ENCODE results near the gene HEXD.
"Not testable (repeated sequence)": the region's sequence is repeated elsewhere in the genome, so short reads cannot be mapped to it uniquely, and the experiment has no call there.

HEXD gene

GRCh38 chr17:82373731-82374625, 44.2 kb upstream of the HEXD start:
- DNase-seq (ENCODE audit: low spot score), result no peak
- Histone ChIP-seq H3K4me3 (no peak overlapping the region), H3K27ac (no peak overlapping the region)
- no peak for TF ChIP-seq CTCF (IDR thresholded peaks at IDR 0.05)

GRCh38 chr17:82374626-82375331, 43.4 kb upstream of the HEXD start:
- no peak overlapping the region for H3K4me3 ChIP-seq
- no peak overlapping the region for H3K27ac ChIP-seq
- DNase-seq (ENCODE audit: low spot score), result no peak
- TF ChIP-seq CTCF (IDR thresholded peaks at IDR 0.05), result no peak

GRCh38 chr17:82375359-82376041, 42.6 kb upstream of the HEXD start:
- TF ChIP-seq CTCF (IDR thresholded peaks at IDR 0.05), result no peak
- no peak for DNase-seq (ENCODE audit: low spot score)
- Histone ChIP-seq H3K27ac (no peak overlapping the region), H3K4me3 (no peak overlapping the region)

GRCh38 chr17:82376042-82376730, 42.0 kb upstream of the HEXD start:
- no peak for TF ChIP-seq CTCF (IDR thresholded peaks at IDR 0.05)
- DNase-seq (ENCODE audit: low spot score), result no peak
- Histone ChIP-seq H3K4me3 (no peak overlapping the region), H3K27ac (no peak overlapping the region)

- not testable (repeated sequence) for DNase-seq (ENCODE audit: low spot score); H3K4me3 ChIP-seq
Measured at GRCh38 chr17:82377294-82377693, 40.9 kb upstream of the HEXD start.

GRCh38 chr17:82377924-82378740, 40.0 kb upstream of the HEXD start:
- TF ChIP-seq CTCF (IDR thresholded peaks at IDR 0.05), result no peak
- Histone ChIP-seq H3K4me3 (no peak overlapping the region), H3K27ac (no peak overlapping the region)
- DNase-seq (ENCODE audit: low spot score), result no peak

More at GRCh38 chr17:82377294-82377693, 40.9 kb upstream of the HEXD start:
- H3K27ac ChIP-seq, result not testable (repeated sequence)

All from coronary artery (tissue), 2 donors.